Posterior cingulate gyrus (tissue), 11 donors: ENCODE measurements around the gene NEFH.
"Not testable (repeated sequence)": the region's sequence is repeated elsewhere in the genome, so short reads cannot be mapped to it uniquely, and the experiment has no call there.

ENCODE experiments used
- DNase-seq, 10 donors: peaks; one replicate each; pipeline versions ENCODE4 v3.0.0 to v3.0.0-alpha.2; 2020 to 2021; ENCODE audit warnings: mixed read lengths in 3 of 10
- intact Hi-C: fragments of 100-400 bp; cut with DNase I; formaldehyde crosslinking; loops from one replicate; pipeline ENCODE4 v1.15.1; 2023

NEFH gene

DNA sequence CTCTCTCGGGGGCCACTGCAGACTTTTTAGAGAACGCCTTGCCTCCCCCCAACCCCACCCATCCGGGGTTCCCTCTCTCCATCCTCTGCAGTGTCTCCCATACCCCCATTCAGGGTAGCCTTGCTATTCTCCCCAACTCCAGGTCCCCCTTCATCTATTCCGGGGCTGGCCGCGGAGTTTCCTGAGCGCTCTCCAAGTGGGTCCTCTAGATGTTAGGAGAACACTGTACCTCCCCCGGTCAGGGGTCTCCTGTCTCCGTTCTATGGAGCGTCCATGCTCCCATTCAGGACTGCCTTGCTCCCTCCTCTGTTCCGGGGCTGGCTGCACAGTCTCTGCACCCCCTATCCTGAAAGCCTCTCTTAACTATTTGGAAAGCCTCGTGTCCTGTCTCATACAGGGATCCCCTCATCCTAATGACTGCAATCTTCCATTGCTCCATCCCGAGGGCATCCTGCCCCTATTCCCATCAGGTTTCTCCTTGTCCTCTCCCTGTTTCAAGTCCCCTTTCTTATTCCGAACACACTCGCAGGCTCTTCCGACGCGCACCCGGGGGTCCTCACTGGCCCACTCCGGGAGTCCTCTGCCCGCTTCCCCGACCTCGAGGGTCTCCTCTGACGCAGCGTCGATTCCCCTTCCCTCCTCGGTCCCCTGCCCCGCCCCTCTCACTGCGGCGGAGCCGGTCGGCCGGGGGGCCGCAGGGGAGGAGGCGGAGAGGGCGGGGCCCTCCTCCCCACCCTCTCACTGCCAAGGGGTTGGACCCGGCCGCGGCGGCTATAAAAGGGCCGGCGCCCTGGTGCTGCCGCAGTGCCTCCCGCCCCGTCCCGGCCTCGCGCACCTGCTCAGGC is at the start of gene NEFH:
Gene NEFH, plus strand, starts transcription at position 802 of the 845 bp plus-strand sequence. CDS start 45 bp downstream, outside the sequence.
- DNase-seq: peak in 8 of 10 donors; percentile 30 to 93 (median 56)
- intact Hi-C loops: no loop called here

- intact Hi-C loops: no loop called here
Observed at GRCh38 chr22:29431986-29432385, 48.0 kb upstream of the NEFH start.

GRCh38 chr22:29433856-29434255 is 46.2 kb upstream of the NEFH start:
- no peak for DNase-seq
- intact Hi-C loops: no loop called here

More at GRCh38 chr22:29431986-29432385, 48.0 kb upstream of the NEFH start:
- no peak for DNase-seq

- intact Hi-C loops: no loop called here
- no peak for DNase-seq
Observed at GRCh38 chr22:29434288-29434687, 45.7 kb upstream of the NEFH start.

GRCh38 chr22:29435236-29436136 is 44.5 kb upstream of the NEFH start:
- intact Hi-C loops: no loop called here
- DNase-seq: no peak

DNA sequence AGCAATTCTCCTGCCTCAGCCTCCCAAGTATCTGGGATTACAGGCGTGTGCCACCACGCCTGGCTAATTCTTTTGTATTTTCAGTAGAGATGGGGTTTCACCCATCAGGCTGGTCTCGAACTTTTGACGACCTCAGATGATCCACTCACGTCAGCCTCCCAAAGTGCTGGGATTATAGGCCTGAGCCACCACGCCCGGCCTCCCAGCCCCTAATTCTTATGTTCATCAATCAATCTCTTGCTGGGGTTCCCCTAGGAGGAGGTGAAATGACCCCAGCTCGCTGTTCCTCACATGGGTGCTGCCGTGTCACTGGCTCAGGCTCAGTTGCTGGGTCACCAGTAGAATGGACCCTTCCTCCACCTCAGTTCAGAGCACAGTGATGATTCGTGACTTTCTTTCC is 41.7 kb upstream of the NEFH start, which contains the start of gene RFPL1:
Gene RFPL1, plus strand, starts transcription at position 301 of the 400 bp plus-strand sequence.
- intact Hi-C loops: not testable (repeated sequence)
- DNase-seq: peak in 1 of 10 donors; percentile 27

DNA sequence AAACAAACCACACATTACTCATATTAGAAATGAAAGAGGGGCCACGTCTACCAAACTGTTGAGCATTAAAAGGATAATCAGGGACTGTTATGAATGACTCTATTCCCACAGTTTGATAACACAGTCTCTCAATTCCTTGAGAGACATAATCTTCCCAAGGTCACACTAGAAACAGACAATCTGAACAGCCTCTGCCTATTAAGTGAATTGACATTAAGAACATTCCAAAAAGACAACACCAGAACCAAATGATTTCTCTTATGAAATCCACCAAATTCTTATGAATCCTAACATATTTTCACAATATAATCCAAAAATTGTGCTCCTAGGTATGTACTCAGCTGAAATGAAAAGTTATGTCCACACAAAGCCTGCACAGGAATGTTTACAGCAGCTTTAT is 37.0 kb upstream of the NEFH start:
- intact Hi-C loops: no loop called here
- DNase-seq: no peak

- DNase-seq: no peak
- intact Hi-C loops: no loop called here
Observed at GRCh38 chr22:29443452-29443851, 36.6 kb upstream of the NEFH start.

DNA sequence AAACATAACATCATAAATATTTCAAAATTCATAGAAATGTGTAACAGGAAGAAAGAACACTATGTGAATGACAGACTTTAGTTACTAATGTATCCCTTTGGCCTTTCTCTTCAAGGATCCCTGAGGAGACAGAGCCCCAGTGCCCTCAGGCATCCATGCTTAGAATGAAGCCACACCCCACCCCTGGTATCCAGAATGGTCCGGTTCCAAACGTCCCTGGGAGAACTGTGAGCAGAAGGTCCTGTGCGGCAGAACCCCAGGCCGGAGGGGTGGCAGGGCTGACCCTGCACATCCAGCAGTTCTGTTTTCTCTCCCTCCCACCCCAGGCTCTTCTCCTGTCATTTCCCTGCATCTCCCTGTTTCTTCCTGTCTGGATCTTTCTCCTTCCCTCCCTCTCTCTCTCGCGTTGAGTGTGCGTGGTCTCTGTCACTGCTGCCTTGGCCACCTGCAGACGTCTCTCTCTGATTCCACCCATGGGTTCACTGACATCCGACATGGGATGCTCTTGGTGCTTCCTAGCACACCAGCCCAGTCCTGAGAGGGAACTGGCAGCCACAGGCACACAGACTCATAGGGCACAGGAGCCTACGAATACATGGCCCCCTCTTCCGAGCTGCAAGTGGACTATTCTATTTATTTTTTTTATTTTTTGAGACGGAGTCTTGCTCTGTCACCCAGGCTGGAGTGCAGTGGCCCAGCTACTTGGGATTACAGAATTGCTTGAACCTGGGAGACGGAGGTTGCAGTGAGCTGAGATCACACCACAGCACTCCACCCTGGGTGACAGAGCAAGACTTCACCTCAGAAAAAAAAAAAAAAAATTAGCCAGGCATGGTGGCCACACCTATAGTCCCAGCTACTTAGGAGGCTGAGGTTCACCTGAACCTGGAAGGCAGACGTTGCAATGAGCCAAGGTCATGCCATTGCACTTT is 35.9 kb upstream of the NEFH start:
- intact Hi-C loops: no loop called here
- peak in 1 of 10 donors; percentile 65 for DNase-seq

DNA sequence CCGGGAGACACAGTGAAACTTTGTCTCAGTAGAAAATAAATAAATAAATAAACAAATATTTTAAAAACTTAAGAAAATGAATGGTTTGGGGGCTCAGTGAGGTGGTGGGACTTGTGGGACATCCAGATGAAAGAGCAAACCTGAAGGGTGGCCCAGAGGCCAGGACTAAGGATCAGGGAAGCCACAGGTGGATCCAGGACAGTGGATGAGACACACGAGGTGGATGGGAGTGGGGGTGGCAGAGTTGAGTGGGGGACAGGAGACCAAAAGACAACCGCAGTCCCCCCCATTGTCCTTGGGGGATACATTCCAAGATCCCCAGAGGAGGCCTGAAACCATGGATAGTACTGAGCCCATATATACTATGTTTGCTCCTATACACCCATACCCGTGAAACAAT is 34.5 kb upstream of the NEFH start:
- DNase-seq: peak in 1 of 10 donors; percentile 33
- intact Hi-C loops: no loop called here

- intact Hi-C loops: no loop called here
- DNase-seq: no peak
Observed at GRCh38 chr22:29447906-29448305, 32.1 kb upstream of the NEFH start.

GRCh38 chr22:29449296-29449875 is 30.6 kb upstream of the NEFH start:
- peak in 1 of 10 donors; percentile 52 for DNase-seq
- intact Hi-C loops: no loop called here

- intact Hi-C loops: no loop called here
- DNase-seq: no peak
Observed at GRCh38 chr22:29450222-29450621, 29.8 kb upstream of the NEFH start.

DNA sequence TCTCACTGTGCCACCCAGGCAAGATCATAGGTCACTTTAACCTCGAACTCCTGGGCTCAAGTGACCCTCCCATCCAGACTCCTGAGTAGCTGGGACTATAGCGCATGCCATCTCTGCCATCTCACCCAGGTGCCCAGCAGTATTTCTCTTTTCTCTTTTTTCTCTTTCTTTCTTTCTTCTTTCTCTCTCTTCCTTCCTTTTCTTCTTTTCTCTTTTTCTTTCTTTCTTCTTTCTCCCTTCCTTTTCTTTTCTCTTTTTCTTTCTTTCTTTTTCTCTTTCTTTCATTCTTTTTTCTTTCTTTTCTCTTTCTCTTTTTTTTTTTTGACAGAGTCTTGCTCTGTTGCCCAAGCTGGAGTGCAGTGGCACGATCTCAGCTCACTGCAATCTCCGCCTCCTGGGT is 28.2 kb upstream of the NEFH start:
- intact Hi-C loops: no loop called here
- no peak for DNase-seq

GRCh38 chr22:29454276-29454675 is 25.7 kb upstream of the NEFH start:
- peak in 7 of 10 donors; percentile 25 to 89 (median 55) for DNase-seq
- intact Hi-C loops: no loop called here

GRCh38 chr22:29456211-29456671 is 23.8 kb upstream of the NEFH start:
- intact Hi-C loops: no loop called here
- DNase-seq: peak in 2 of 10 donors; percentile 22 to 45

DNA sequence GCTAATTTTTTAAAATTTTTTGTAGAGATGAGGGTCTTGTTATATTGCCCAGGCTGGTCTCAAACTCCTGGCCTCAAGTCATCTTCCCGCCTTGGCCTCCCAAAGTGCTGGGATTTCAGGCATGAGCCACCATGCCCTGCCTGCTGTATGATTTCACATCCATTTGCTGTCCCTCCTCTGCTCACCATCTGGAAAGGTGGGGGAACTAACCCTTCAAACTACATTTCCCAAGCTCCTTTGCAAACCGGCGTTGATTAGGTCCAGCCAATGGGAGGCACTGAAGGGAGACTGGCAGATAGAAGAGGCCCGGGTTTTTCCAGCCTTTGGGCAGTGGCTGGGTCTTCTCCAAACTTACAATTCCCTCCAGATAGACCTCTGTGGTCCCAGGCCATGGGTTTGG is 22.3 kb upstream of the NEFH start:
- peak in 3 of 10 donors; percentile 50 to 84 (median 83) for DNase-seq
- intact Hi-C loops: no loop called here

GRCh38 chr22:29458551-29458950 is 21.5 kb upstream of the NEFH start:
- intact Hi-C loops: no loop called here
- DNase-seq: no peak

GRCh38 chr22:29459773-29460172 is 20.2 kb upstream of the NEFH start:
- intact Hi-C loops: no loop called here
- peak in 2 of 10 donors; percentile 42 to 55 for DNase-seq
